GM21825 (cell line): Measurements from ENCODE around the gene ZDHHC11.
A peak's percentile ranks its signal among the peaks of the same experiment; 100 is the strongest.

Source experiments
- ATAC-seq: cut with Tn5 transposase; IDR thresholded peaks from one replicate; pipeline ENCODE4 v1.9.1; 2021; ENCODE audit warnings: mild to moderate bottlenecking, moderate library complexity; ENCODE audit not compliant: unreplicated experiment

The ZDHHC11 gene, protein sequence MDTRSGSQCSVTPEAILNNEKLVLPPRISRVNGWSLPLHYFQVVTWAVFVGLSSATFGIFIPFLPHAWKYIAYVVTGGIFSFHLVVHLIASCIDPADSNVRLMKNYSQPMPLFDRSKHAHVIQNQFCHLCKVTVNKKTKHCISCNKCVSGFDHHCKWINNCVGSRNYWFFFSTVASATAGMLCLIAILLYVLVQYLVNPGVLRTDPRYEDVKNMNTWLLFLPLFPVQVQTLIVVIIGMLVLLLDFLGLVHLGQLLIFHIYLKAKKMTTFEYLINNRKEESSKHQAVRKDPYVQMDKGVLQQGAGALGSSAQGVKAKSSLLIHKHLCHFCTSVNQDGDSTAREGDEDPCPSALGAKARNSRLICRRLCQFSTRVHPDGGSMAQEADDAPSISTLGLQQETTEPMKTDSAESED

DNA sequence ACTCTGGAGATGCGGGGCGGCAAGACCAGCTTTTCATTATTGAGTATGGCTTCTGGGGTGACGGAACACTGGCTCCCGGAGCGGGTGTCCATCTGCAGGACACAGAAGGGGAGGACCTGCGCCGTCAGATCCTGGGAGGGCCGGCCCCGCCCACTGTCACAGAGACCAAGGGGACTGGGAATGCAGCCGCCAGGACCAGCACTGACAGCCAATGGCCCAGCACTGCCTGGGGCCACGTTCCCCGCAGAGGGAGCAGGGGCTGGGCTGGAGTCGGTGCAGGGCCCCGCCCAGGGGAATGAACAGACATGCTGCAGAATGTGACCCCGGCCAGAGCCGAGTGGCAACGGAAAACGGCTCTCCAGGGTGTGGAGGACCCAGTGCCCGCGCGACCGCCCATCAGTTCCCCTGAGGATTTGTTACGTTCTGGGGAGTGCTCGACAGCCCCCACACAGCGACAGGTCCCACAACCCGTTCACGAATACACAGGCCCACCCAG is at the start of gene ZDHHC11:
TSS of gene ZDHHC11 (minus strand) at position 476 of the 496 bp plus-strand sequence. CDS start at position 92, 384 bp downstream.
- no peak for ATAC-seq

DNA sequence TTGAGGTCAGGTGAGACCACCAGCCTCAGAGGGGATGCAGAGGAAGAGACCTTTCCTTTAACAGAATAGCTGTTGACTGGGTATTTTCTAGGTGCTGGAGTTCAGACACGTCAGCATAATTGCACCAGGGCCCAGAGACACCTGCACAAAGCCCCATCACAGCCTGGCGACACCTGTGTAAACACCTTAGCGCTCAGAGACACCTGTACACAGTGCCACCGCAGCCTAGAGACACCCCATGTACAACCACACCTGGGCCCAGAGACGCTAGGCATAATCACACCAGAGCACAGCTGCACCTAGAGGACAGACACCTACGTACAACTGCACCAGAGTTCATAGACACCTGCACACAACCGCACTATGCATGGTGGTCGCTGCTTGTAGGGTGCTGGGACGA is 42.9 kb upstream of the ZDHHC11 start:
- no peak for ATAC-seq

DNA sequence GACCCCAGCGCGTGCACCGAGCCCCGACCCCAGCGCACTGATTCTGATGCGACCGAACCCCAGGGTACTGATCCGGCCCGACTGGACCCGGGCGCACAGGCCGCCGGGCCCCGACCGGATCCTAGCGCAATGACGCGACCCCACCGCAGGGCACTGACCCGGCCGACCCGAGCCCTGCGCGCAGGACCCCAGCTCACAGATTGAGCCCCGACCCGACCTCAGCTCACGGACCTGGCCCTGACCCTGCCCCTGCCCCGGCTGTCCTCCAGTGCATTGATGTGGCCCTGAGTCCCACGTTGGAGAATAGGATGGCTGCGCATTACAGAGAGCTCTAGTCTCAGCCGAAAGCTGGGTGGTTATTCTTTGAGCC is 42.3 kb upstream of the ZDHHC11 start:
- ATAC-seq, result no peak

DNA sequence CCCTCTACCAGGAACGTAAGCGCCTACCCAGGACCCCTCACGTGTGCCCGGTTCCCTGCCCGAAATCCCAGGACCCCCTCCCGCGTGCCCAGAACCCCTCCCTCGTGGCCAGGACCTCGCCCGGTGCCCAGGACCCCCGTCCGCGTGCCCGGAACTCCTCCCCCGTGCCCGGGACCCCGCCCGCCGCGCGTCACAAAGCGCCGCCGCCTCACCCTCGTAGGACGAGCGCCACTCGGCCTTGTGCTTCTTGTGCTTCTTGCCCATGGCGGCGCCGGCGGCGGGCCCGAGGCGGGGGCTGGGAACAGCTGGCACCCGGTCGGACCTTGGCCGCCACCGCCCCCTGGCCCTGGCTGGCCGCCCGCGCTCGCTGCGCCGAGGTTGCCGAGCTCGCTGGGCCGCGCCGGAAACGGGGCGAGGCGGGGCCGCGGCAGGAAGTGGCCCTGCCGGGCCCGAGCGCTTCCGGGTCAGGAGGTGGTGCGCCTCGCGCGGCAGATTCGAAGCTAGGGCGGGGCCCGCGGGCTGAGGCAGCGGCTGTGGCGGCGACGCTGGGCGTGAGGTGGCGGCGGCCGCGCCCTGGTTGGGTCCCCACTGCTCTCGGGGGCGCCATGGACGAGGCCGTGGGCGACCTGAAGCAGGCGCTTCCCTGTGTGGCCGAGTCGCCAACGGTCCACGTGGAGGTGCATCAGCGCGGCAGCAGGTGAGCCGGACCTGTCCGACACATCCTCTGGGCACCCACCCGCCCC is 41.8 kb upstream of the ZDHHC11 start, which contains the start of the genes BRD9 and TRIP13:
TSS of gene BRD9 (minus strand) at position 408 of the 743 bp plus-strand sequence. CDS start at position 264, 144 bp downstream.
TSS of gene TRIP13 (plus strand) at position 491 of the 743 bp plus-strand sequence. CDS start at position 606, 115 bp downstream.
- ATAC-seq, result peak; percentile 93

DNA sequence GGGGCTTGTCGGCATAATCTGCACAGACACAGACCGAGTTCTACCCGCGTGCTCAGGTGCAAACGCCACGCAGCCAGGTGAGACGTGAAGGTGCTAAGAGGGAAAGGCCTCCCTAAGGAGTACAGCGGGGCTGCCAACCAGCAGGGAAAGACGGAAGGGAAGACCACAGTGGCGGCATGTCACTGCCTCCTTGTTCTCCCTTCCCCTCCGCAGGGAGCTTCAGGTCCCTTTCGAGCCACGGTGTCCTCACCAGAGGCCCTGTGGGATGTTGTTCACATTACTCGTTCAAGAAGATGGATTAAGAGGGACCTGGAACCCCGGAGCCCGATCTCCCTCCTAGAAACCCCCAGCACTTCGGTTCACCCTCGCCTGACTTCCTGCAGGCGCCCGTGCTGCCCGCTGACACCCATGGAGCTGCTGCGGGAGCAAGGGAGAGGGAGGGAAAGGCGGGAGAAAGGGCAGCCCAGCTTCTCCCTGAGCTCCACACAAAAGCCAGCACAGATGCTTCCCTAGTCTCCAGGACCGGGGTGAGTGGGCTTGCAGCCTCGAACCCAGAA is 41.1 kb upstream of the ZDHHC11 start:
- ATAC-seq, result no peak

DNA sequence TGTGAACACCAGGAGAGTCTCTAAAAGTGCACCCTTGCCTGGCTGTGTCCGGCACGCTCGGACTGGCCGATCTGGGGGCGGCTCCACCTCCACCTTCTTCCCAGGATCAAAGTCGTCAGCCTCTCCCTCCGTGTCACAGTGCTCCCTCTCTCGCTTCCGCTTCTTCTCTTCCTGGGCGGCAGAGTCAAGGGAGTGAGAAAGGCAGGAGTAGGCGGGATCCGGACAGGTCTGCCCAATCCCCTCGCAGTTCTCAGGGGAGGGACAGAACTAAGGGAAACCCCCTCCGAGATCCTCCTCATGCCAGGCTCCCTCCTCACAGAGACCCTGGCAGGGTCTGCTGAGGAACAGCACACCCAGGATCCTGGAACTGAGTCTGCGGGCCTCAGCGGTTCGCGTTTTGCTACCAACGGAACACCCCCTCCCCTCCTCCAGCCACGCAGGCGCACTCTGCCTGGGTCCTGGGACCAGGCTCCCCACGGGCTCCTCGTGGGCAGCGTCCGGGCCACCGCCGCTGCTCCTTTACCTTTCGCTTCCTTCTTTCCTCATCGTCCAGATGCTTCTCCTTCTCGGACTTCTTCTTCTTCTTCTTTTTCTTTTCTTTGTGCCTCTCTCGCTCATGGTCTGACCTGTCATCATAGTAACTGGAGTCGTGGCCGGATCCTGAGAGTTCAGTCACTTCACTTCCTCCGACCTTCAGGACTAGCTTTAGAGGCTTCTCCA is 40.5 kb upstream of the ZDHHC11 start:
- ATAC-seq, result no peak

DNA sequence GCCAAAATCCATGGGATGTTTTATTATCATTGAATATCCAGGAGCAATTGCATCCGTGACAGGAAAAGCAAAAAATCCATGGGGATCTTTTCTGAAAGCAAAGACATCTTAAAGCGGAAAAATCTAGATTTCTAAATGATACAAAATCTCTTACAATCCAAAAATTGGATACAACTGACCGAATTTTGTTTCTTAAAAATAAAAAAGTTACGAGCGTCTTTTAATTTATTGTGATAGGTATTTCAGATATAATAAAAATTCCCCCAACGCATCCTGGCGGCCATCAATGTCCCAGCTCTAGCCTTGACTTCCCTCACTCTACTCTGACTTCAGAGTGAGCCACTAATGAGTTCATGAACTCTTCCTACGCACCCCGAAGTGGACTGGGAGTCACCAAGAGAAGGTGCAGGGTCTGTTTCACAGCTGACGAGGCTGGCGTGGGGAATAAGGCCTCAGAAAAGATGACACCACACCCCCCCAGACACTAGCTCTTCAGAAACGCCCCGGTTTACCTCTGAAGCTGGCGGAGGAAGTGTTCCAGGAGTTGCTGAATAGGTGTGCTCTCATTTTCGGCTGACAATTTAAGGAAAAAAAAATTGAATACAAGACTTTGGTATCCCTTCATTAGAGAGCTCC is 38.4 kb upstream of the ZDHHC11 start:
- ATAC-seq, result no peak

DNA sequence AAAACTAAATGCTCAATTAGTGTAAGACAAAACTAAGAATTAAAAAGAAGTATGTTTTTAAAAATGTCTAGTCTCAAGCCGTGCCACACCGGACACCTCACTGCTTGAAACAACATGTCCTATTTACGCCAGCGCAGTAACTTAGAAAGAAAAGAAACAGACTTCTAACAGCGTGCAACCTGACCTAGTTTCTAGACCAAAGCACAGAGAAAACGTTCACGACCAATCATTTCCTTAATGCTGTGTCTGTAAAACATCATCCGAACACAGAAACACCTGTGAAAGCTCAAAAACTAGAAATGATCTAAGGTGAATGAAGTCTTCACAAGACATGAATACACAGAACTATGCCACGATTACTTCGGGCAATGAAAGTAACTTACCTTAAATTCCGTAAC is 37.9 kb upstream of the ZDHHC11 start:
- no peak for ATAC-seq

DNA sequence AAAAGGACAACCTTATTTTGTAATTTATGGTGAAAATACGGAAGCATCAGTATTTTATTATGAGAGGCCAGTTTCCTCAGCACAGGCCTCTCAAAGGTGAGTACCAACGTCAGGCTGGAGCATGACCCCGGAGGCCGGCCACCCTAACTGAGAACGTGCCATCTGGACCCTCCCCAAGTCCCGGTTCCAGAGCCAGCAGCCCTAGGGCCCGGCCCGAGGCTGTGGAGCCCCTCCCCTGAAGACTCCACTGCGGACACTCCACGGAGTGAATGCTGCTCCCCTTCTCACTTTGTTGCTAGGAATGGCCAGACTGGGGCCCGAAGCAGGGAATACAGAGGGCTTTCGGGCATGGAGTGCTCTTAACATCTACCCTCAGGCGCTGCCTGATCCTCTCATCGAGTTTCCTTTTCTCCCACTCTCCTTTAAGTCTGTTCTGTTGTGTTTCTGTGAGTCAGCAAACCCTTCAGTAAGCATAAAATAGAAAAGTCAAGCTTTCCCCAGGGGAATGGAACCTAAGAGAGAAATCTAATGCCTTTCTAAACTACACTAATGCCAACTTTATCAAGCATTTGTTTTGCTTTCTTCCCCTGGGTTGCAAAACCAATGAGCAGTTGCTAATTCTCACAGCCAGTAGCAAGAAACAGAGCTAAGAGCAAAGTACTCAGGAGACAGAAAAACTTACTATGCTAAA is 37.3 kb upstream of the ZDHHC11 start:
- ATAC-seq, result no peak

DNA sequence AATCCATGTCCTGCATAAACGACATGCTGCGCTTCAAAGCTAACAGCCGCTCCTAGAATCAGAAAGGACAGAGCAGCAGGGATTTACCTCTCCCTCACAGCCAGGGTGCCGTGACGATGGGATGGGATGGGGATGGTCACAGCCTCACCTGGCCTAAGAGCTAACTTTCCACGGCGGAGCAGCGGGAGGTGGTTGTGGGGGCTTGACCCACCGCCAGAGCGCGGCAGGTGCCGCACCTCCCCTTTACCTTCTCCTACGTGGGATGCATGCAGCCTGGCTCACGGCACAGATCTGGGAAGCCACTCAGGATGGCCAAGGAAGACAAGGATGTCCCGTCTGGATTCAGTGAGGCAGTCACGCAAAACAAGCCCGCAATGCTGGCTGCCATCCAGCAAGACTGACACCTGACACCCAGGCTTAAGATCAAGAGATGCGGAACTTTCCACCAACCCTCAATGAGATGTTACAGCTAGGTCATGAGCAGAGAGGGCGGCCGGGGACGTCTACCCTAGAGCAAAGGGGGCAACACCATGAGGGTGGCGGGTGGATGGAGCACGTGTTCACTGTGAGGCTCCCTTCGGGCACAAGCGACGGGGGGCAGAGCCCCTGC is 36.0 kb upstream of the ZDHHC11 start:
- ATAC-seq, result no peak

DNA sequence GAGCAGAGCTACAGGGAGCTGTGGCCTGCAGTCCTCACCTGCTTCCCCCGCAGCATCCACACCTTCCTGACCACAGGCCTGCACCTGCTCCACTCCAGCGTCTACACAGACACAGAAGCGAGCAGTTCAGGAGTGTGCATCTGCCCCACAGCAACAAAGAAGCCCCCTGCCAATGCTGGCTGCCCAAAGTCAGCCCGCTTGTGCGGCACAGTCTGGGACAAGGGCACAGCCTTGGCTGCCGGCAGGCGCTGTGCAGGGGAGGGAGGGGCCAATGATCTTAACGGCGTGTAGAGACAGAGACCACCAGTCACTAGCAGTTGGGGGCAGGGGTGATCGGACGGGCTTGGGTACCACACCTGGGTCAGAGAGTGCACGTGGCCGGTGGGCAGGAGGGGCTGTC is 35.2 kb upstream of the ZDHHC11 start:
- ATAC-seq, result no peak

DNA sequence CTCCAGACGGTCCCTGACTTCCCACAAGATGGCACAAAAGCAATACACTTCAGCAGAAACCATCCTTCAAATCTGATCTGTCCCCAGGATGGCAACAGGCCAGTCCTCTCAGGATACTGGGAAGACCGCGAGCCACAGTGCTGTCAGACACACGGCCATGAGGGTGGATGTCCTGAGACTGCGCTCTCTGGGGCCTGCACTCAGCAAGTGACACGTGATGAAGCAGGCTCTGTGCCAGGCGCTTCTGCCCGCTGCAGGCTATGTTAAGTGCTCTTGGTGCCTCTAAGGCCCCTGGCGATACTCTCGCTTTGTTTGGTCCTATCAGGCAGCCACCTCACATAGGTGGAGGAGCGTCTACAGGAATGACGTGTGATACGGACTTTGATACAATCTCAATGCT is 34.7 kb upstream of the ZDHHC11 start:
- no peak for ATAC-seq

DNA sequence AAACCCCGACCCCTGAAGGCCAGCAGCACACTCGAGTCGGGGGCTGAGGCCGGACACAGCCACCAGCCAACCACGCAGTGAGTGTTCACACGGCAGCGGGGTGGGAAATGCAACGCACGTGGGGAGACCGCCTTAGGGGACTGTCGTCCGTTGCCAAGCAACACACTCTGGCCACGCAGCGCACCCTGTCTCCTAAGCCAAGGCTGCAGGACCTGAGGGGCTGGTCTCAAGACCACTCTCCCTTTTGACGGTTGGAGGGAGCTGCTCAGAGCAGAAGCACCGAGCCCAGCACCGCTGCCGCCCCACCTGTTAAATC is 34.3 kb upstream of the ZDHHC11 start:
- ATAC-seq, result no peak

DNA sequence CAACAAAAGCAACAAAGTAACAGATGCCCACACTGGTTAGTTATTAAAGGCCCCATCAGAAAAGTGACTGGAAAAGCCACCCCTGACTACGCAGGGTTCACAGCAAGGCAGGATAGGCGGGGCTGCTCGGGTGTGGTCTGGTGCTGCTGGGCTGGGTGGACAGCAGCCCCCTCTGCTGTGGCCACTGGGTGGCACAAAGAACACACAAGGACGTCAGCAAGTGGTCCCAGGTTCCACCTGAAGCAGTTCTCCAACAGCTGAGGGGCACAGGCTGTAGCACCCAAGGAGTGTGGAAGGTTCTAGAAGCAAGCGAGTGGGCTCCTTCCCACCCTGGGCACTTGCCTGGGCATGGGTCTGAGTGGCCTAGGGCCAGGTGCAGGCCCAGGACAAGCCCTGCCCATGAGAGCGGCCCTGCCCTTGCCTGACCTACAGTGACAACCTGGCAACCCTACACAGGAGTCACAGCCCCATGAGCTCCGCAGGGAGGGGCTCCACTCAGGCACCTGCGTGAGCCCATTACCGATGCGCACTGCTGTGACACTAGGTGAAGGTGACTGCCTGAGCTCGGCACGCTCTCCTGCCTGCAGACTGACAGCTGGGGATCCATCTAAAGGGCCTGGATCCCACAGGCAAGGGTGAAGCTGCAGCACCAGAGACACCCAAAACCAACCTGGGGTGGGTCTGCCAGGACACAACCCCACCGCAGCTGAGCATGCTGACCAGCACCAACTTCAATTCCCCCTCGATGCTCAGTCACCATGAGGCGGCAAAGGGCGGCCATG is 33.8 kb upstream of the ZDHHC11 start:
- ATAC-seq, result no peak

DNA sequence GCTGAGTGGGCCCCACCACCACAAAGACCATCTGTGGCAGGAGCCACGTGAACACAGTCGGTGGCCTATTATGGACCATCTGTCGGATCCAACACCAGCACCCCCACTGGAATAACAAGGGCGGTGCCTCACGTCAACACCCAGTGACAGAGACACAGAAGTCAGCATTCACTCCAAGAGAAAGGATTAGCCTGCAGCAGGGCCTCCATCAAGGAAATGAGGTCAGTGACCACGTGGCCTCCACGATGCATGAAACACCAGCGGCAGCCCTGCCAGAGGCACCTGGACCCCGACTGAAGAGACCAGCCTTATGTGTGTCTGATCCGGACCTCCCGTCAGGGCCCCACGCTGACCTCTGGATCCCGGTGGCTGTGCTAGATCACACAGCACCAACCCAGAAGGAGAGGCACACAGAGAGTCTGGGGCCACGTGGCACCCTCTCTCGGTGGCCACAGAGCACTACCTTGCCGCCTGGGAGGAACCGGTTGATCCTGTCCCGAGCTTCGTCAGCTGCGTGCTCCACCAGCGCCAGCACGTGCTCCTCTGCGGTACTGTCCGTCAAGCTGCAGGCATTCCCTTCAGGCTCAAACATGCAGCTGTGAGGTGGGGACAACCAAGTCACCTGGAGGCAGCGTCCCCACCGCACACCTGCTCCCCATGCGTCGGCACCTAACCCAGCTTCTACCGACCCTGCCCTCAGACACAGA is 32.8 kb upstream of the ZDHHC11 start:
- ATAC-seq, result no peak

DNA sequence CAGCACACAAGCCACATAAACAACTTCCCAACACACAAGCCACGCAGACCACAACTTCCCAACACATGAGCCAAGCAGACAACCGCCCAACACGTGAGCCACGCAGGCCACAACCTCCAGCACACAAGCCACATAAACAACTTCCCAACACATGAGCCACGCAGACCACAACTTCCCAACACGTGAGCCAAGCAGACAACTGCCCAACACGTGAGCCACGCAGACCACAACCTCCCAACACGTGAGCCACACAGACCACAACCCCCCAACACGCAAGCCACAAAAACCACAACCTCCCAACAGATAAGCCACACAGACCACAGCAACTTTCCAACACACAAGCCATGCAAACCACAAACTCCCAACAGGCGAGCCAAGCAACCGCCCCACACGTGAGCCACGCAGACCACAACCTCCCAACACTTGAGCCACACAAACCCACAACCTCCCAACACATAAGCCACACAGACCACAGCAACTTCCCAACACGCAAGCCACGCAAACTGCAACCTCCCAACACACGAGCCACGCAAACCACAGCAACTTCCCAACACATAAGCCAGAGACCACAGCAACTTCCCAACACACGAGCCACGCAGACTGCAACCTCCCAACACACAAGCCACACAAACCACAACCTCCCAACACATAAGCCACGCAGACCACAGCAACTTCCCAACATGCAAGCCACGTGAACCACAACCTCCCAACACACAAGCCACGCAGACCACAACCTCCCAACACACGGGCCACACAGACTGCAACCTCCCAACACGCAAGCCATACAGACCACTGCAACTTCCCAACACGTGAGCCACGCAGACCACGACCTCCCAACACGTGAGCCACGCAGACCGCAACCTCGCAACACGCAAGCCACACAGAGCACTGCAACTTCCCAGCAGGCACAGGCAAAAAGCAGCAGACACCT is 31.7 kb upstream of the ZDHHC11 start:
- ATAC-seq, result no peak

DNA sequence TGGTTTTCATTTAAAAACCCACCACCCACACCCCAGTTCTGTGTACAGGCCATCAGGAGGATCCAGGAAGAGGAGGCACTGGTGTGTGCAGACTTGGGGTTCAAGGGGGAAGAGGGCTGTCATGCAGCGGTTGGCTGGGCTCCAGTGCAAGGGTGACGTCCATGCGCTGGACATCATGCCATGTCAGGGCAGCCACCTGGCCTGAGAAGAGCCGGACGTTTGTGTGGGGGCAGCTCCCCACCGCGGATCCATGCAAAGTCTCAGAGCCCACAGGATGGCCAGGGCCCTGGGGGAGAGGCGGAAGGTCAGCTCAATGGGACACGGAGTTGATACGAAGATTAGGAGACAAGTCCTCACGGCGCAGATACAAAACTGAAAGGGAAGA is 30.8 kb upstream of the ZDHHC11 start:
- ATAC-seq, result no peak
